ENCODE results near the gene HINFP. TPM values are rescaled to one million over a fixed set of nuclear protein-coding genes. Genes with fewer than 3 reads are reported as not detected.
"Not testable (repeated sequence)": the region's sequence is repeated elsewhere in the genome, so short reads cannot be mapped to it uniquely, and the experiment has no call there.

HINFP gene
- total RNA-seq, 4 donors from 2014 or later, result 21.9 to 36.1 (median 27.0) TPM

- Histone ChIP-seq H3K36me3 (peaks cover 0 to 95% (median 0%) of the 10 kb centered on the region in 3 donors), H3K27me3 (no peaks in the 10 kb centered on the region), H3K27ac (no peak overlapping the region), H3K4me1 (peaks cover 0 to 5% (median 0%) of the 10 kb centered on the region in 4 donors), H3K4me3 (no peak overlapping the region), H3K9me3 (no peaks in the 10 kb centered on the region)
- WGBS, 2 donors, result 87 to 92% methylated on average over 6 of the region's 6 CpGs
- no peak for TF ChIP-seq EP300 (IDR thresholded peaks at IDR 0.05)
- TF ChIP-seq, protein P1, sequence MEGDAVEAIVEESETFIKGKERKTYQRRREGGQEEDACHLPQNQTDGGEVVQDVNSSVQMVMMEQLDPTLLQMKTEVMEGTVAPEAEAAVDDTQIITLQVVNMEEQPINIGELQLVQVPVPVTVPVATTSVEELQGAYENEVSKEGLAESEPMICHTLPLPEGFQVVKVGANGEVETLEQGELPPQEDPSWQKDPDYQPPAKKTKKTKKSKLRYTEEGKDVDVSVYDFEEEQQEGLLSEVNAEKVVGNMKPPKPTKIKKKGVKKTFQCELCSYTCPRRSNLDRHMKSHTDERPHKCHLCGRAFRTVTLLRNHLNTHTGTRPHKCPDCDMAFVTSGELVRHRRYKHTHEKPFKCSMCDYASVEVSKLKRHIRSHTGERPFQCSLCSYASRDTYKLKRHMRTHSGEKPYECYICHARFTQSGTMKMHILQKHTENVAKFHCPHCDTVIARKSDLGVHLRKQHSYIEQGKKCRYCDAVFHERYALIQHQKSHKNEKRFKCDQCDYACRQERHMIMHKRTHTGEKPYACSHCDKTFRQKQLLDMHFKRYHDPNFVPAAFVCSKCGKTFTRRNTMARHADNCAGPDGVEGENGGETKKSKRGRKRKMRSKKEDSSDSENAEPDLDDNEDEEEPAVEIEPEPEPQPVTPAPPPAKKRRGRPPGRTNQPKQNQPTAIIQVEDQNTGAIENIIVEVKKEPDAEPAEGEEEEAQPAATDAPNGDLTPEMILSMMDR (IDR thresholded peaks at IDR 0.05), result no peak
- no peak for TF ChIP-seq POLR2A (IDR thresholded peaks at IDR 0.05)
- DNase-seq (ENCODE audit: low spot score in 2 of 2), result no peak
Observed at GRCh38 chr11:119179342-119179741, 58.0 kb downstream of the HINFP start.

GRCh38 chr11:119179983-119180382, 58.6 kb downstream of the HINFP start:
- TF ChIP-seq POLR2A (IDR thresholded peaks at IDR 0.05) (no peak), EP300 (IDR thresholded peaks at IDR 0.05) (no peak)
- TF ChIP-seq, protein P1 (IDR thresholded peaks at IDR 0.05), result no peak
- WGBS, 2 donors, result 94 to 95% methylated on average over 10 of the region's 10 CpGs

GRCh38 chr11:119180729-119181676, 59.6 kb downstream of the HINFP start:
- no peak overlapping the region for H3K4me3 ChIP-seq
- H3K9me3 ChIP-seq, result no peaks in the 10 kb centered on the region
- DNase-seq (ENCODE audit: low spot score in 2 of 2), result no peak
- H3K4me1 ChIP-seq, result peaks cover 0 to 5% (median 0%) of the 10 kb centered on the region in 4 donors
- WGBS, 2 donors, result 75 to 80% methylated on average over 6 of the region's 6 CpGs
- TF ChIP-seq POLR2A (IDR thresholded peaks at IDR 0.05) (no peak), EP300 (IDR thresholded peaks at IDR 0.05) (no peak)
- TF ChIP-seq, protein P1 (IDR thresholded peaks at IDR 0.05), result no peak
- H3K27me3 ChIP-seq, result no peaks in the 10 kb centered on the region
- H3K36me3 ChIP-seq, result peaks cover 0 to 79% (median 0%) of the 10 kb centered on the region in 3 donors
- H3K27ac ChIP-seq, result no peak overlapping the region

More at GRCh38 chr11:119179983-119180382, 58.6 kb downstream of the HINFP start:
- H3K4me3 ChIP-seq, result no peak overlapping the region
- no peak overlapping the region for H3K27ac ChIP-seq
- peaks cover 0 to 89% (median 0%) of the 10 kb centered on the region in 3 donors for H3K36me3 ChIP-seq
- no peak for DNase-seq (ENCODE audit: low spot score in 2 of 2)
- H3K9me3 ChIP-seq, result no peaks in the 10 kb centered on the region
- no peaks in the 10 kb centered on the region for H3K27me3 ChIP-seq
- peaks cover 0 to 5% (median 0%) of the 10 kb centered on the region in 4 donors for H3K4me1 ChIP-seq

- no peak overlapping the region for H3K4me3 ChIP-seq
- H3K9me3 ChIP-seq, result no peaks in the 10 kb centered on the region
- no peak for DNase-seq (ENCODE audit: low spot score in 2 of 2)
- peaks cover 0 to 5% (median 0%) of the 10 kb centered on the region in 4 donors for H3K4me1 ChIP-seq
- H3K27me3 ChIP-seq, result peaks cover 0 to 6% of the 10 kb centered on the region in 2 donors
- WGBS, 2 donors, result 83 to 92% methylated on average over 17 of the region's 17 CpGs
- H3K27ac ChIP-seq, result no peak overlapping the region
- TF ChIP-seq POLR2A (IDR thresholded peaks at IDR 0.05) (no peak), EP300 (IDR thresholded peaks at IDR 0.05) (no peak)
- TF ChIP-seq, protein P1 (IDR thresholded peaks at IDR 0.05), result no peak
- peaks cover 0 to 70% (median 0%) of the 10 kb centered on the region in 3 donors for H3K36me3 ChIP-seq
Observed at GRCh38 chr11:119181677-119182412, 60.5 kb downstream of the HINFP start.

- not testable (repeated sequence) for H3K4me3 ChIP-seq; DNase-seq (ENCODE audit: low spot score in 2 of 2); H3K4me1 ChIP-seq; H3K27me3 ChIP-seq; H3K9me3 ChIP-seq; H3K27ac ChIP-seq
- WGBS, 2 donors, result 74 to 81% methylated on average over 9 of the region's 9 CpGs
- peaks cover 0 to 47% (median 0%) of the 10 kb centered on the region in 3 donors for H3K36me3 ChIP-seq
Observed at GRCh38 chr11:119184399-119184798, 63.0 kb downstream of the HINFP start.

Other genes starting within 250 kb of the HINFP start
- gene CXCR5, start 237.7 kb upstream of the HINFP start, total RNA-seq, result not detected
- gene BCL9L, start 195.7 kb upstream of the HINFP start, total RNA-seq, result 10 to 100 TPM; 15.7 to 36.0 (median 28.5) TPM
- not detected for gene UPK2, start 165.3 kb upstream of the HINFP start, total RNA-seq
- not detected for gene FOXR1, start 149.8 kb upstream of the HINFP start, total RNA-seq
- gene CENATAC, start 123.4 kb upstream of the HINFP start, total RNA-seq, result 100 to 1,000 TPM in 1 of 4 donors, 10 to 100 TPM in 3; 77.3 to 158 (median 88.0) TPM
- 1,000 to 10,000 TPM; 1,034 to 1,871 (median 1,524) TPM for gene RPS25, start 103.2 kb upstream of the HINFP start, total RNA-seq
- gene TRAPPC4, start 102.8 kb upstream of the HINFP start, total RNA-seq, result 10 to 100 TPM; 64.7 to 92.0 (median 81.8) TPM
- gene SLC37A4, start 90.7 kb upstream of the HINFP start, total RNA-seq, result 10 to 100 TPM; 24.6 to 32.2 (median 29.2) TPM
- gene HYOU1, start 64.4 kb upstream of the HINFP start, total RNA-seq, result 100 to 1,000 TPM in 1 of 4 donors, 10 to 100 TPM in 3; 78.1 to 102 (median 91.3) TPM
- 10 to 100 TPM; 25.8 to 54.9 (median 37.1) TPM for gene VPS11, start 53.8 kb upstream of the HINFP start, total RNA-seq
- 10 to 100 TPM in 3 of 4 donors, 1 to 10 TPM in 1; 6.7 to 18.3 (median 10.6) TPM for gene HMBS, start 36.7 kb upstream of the HINFP start, total RNA-seq
- 10 to 100 TPM; 20.7 to 33.9 (median 23.5) TPM for gene DPAGT1, start 19.7 kb upstream of the HINFP start, total RNA-seq
- gene C2CD2L, start 14.2 kb upstream of the HINFP start, total RNA-seq, result 10 to 100 TPM; 11.4 to 13.8 (median 12.3) TPM
- under 1 TPM in 2 of 4 donors, not detected in 2; under 0.01 to 0.30 TPM for gene ABCG4, start 27.5 kb downstream of the HINFP start, total RNA-seq
- 10 to 100 TPM; 16.0 to 27.7 (median 20.5) TPM for gene NLRX1, start 47.1 kb downstream of the HINFP start, total RNA-seq
- gene NHERF4, start 63.9 kb downstream of the HINFP start, total RNA-seq, result under 1 TPM in 1 of 4 donors, not detected in 3; 0.30 TPM
- 10 to 100 TPM; 14.2 to 19.2 (median 16.0) TPM for gene CBL, start 84.8 kb downstream of the HINFP start, total RNA-seq
- 1,000 to 10,000 TPM in 1 of 4 donors, 100 to 1,000 TPM in 3; 612 to 1,198 (median 830) TPM for gene MCAM, start 195.6 kb downstream of the HINFP start, total RNA-seq
- gene RNF26, start 212.9 kb downstream of the HINFP start, total RNA-seq, result 10 to 100 TPM; 13.8 to 19.2 (median 15.9) TPM
- 10 to 100 TPM; 12.5 to 55.2 (median 34.1) TPM for gene C1QTNF5, start 219.3 kb downstream of the HINFP start, total RNA-seq
- gene MFRP, start 225.1 kb downstream of the HINFP start, total RNA-seq, result under 1 TPM in 1 of 4 donors, not detected in 3; 0.44 TPM

All from tibial nerve (tissue), 4 donors.